Measurements from ENCODE around the gene THBS3.
"Not testable (repeated sequence)": the region's sequence is repeated elsewhere in the genome, so short reads cannot be mapped to it uniquely, and the experiment has no call there.

Gene THBS3

DNA sequence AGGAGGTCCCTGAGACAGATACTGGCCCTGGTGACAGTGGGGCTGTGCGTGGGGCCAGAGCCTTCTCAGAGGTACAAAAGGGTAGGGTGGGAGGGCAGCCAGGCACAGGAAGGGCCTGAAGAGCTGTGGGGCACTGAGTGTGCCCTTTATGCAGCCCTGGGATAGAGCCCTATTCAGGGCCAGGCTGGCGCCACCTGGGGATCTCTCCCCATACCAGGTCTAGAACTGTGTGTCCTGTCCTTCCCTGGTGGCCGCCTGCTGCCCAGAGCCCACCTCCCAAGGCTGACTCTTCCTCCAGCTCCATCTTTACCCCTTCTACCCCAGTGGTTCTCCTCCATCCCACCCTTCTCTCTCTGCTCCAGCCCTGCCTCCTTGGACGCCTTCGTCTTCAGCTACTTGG lies 25.8 kb upstream of the THBS3 start:
- DNase-seq: not testable (repeated sequence)

- not testable (repeated sequence) for DNase-seq
Measured at GRCh38 chr1:155232001-155232978, 24.6 kb upstream of the THBS3 start.

GRCh38 chr1:155231302-155231701 lies 23.6 kb upstream of the THBS3 start:
- not testable (repeated sequence) for DNase-seq

GRCh38 chr1:155228096-155228427 lies 20.4 kb upstream of the THBS3 start:
- no peak for DNase-seq

GRCh38 chr1:155227261-155228095 lies 19.8 kb upstream of the THBS3 start:
- DNase-seq: peak; percentile 99

DNA sequence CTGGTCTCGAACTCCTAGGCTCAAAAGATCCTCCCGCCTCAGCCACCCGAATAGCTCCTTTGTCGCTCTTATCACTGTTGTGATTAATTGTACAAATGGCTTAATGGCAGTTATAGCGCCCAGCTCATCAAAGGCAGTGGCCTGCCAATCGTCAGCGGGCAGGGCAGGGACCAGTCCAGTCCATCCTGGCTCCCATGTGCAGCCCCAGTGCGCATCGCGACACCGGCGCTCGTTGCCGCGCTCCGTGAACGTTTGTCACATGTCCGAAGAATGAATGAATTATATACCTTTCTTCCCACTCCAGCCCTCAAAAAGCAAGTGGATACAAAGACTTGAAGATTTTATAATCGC lies 19.2 kb upstream of the THBS3 start:
- DNase-seq: peak; percentile 77

GRCh38 chr1:155226188-155226909 lies 18.7 kb upstream of the THBS3 start:
- DNase-seq: peak; percentile 77

GRCh38 chr1:155225404-155225759 lies 17.7 kb upstream of the THBS3 start:
- not testable (repeated sequence) for DNase-seq

- no peak for DNase-seq
Measured at GRCh38 chr1:155223047-155223446, 15.3 kb upstream of the THBS3 start.

DNA sequence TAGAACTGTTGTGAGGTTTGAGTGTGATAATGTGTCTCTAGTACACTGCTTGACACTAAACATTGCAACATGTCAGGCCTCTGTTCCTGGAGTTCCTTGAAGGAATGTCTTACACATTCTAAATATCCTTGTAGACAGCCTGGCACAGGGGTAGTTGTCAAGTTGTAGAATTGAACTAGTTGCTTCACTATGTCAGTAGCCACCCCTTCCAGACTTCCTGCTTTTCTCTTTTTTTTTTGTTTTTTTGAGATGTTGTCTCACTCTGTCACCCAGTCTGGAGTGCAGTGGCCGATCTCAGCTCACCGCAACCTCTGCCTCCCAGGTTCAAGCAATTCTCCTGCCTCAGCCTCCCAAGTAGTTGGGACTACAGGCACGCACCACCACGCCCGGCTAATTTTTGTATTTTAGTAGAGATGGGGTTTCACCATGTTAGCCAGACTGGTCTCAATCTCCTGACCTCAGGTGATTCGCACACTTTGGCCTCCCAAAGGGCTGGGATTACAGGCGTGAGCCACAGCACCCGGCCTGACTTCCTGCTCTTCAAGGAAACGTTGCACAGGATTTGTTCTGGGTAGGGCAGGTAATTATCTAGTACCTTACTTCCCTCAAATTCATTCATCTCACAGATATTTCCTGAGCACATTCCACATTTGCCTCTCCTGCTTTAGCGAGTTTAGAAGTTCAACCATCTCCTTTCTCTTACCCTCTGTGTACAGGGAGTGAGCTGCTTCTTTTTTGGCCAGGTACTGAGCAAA lies 12.7 kb upstream of the THBS3 start:
- DNase-seq: not testable (repeated sequence)

DNA sequence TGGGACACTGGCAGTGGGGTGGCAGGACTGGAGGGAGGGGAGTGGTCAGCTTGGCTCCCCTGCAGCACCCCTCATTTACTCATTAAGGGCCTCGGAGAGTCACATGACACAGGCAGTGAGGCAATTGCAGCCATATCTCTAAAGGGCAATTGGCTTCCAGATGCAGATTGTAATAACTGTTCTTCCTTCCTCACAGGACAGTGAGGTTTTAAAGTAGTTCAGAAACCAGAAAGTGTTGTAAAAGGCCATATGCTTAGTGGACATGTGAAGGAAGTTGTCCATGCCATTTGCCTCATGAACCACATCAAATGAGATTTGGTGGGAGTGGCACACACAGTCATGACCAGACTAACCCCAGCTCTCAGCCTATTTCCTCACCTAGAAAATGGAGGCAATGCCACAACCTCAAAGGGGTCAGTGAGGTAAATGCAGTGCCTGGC lies 11.9 kb upstream of the THBS3 start:
- DNase-seq: peak; percentile 53

- DNase-seq: peak; percentile 63
Measured at GRCh38 chr1:155218854-155219591, 11.3 kb upstream of the THBS3 start.

DNA sequence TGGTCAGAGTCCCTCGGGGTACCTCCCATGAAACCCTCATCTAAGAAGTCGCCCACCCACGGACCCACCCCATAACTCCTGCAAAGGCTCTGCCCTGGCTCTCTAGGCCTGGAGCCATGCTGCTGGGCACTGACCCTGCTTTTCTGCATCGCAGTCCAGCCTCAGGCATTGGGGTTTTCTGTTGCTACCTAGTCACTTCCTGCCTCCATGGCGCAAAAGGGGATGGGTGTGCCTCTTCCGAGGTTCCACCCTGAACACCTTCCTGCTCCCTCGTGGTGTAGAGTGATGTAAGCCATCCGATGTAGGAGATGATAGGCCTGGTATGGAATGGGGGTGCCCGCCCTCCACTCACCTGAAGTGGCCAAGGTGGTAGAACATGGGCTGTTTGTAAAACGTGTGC lies 7.0 kb upstream of the THBS3 start:
- not testable (repeated sequence) for DNase-seq

DNA sequence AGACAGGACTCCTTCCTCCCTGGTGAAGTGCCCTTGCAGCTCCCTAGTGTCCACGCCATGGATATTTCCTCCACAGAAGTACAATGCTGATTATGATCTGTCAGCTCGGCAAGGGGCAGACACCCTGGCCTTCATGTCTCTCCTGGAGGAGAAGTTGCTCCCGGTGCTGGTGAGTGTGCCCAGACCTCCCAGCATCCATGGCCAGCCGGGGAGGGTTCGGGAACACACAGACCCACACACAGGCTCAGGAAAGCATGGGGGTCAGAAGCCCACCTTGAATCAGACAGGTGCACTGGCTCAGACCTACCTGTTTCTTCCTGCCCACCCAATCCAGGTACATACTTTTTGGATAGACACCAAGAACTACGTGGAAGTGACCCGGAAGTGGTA lies 4.3 kb upstream of the THBS3 start:
- not testable (repeated sequence) for DNase-seq

DNA sequence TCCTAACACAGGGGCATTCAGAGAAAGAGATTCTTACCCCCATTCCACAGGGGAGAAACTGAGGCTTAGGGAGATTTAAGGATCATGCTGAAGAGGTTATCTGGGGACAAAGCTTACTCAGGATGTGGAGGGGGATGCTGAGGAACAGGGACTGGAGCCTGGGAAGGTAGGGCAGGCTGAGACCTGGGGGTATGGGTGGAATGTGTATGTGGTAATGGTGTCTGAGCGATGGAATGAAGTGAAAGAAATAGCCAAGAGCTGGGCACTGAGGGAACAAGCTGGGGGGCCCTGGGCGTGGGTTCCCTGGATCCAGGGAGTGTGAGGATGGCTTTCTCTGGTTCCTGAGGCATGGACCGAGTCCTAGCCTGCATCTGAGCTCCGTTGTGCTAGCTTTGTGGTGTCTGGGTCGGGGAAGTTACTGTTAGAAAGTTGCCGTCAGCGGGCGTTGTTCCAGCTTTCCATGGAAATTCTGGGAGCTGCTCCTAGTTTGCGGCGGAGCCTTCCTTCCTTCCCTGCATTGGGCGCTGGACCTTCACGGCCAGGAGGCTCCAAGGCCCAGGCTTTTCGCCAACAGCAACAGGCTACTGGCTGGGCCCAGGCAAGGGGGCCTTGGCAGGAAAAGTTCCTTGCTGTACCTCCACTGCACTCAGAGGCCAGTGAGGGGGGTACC lies 3.8 kb upstream of the THBS3 start:
- not testable (repeated sequence) for DNase-seq

DNA sequence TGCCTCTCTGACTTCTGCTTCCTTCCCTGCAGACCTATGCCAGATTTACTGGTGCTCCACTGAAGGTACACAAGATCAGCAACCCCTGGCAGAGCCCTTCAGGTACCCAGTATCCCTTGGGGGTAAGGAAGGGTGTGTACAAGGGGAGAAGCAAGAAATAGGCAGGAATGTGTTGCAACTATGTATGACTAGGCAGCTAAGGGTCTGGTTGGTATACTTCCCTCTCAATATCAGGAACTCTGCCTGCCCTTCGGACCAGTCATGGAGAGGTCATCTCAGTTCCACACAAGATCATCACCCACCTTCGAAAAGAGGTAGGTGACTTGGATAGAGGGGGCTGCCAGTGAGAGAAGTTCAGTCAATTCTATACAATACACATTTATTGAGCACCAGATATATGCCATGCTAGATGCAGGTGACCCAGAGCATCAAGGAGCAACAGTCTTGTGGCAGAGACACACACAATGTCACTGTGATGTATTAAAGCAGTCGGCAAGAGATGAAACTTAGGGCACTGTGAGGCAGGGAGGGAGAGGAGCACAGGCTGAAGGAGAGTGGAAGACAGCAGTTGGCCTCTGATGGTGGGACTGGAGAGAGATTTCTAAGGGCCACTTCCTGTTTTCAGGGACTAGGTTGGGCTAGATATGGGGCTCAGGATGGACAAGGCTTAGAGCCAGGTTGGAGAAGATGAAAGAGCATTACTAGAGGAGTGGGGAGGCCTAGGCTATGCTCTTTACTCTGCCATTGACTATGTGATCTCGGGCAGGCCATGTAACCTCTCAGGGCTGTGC lies 2.8 kb upstream of the THBS3 start:
- no peak for DNase-seq

DNA sequence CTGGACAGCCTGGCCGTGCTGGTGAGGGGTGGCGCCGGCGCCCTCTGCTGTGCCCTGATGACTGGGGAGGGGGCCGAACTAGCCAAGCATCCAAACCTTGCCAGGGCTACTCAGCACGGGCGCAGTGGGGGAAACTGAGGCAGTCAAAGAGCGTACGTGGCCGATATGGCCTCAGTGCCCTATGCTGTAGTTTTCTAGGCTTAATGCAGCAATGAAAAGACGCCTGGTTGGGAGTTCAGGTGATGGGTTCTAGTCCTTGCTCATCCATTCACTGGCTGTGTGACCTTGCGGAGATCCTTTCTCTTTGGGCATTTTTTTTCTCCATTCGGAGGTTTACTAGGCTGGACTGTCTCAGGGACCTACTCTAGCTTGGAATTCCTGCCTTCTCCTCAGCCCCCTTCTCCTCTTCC lies 1.6 kb upstream of the THBS3 start:
- no peak for DNase-seq

DNA sequence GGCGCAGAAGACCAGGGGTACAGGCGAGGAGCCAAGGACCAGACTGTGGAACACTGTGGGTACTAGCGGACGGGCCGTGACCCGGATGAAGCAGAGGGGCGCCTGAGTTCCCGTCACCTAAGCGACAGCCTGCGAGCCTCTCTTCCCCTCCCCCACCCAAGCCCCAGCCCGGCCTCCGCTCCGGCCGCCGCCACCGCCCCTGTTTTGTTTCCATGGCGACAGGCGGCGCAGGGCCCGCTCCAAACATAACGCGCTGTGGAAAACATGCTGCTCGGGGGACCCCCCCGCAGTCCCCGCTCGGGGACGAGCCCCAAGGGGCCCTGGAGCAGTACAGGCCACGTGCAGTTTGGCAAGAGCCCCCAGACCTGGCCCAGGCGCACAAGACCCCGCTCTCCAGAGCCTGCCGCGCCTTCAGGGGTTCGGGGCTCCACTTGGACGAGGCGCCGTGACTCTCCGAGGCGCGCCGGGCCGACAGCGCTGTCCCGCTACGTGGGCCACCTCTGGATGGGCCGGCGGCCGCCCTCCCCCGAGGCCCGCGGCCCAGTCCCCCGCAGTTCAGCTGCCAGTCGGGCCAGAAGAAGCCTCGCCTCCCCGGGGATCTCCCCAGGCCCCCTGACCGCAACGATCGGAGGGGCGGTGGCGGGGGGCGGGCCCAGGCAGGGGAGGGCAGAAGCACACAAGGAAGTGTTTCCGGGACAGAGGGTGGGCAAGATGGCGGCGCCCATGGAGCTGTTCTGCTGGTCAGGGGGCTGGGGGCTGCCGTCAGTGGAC lies 1.0 kb upstream of the THBS3 start, which contains the start of gene MTX1:
MTX1 (plus strand) TSS at position 155 of the 771 bp plus-strand sequence; CDS start at position 265, 110 bp downstream.
- peak; percentile 87 for DNase-seq
